Calu3 (cell line): Measurements from ENCODE around the gene PNPLA7. TPM values are rescaled to one million over a fixed set of nuclear protein-coding genes. Genes with fewer than 3 reads are reported as not detected.

ENCODE experiments used
- BruUV-seq: library from RNA; stranded (reverse); fragments of 400-500 nt; replicated peaks from 2 replicates; lab custom pipeline; 2021; lab: Mats Ljungman, UMichigan
- CTCF ChIA-PET: fragments of 300-600 bp; sonication (Branson Sonifier 250); formaldehyde crosslinking; loops from one replicate; lab custom pipeline; 2022; ENCODE audit warnings: antibody characterized with exemption; lab: Charles Lee
- DNase-seq: peaks from one replicate; pipeline ENCODE4 v3.0.0; 2022
- H3K27ac Mint-ChIP-seq: one replicate; pipeline ENCODE4 v1.8.0; 2022; ENCODE audit warnings: mixed read lengths; ENCODE audit not compliant: unreplicated experiment
- H3K27me3 Mint-ChIP-seq: one replicate; pipeline ENCODE4 v1.8.0; 2022; ENCODE audit warnings: mixed read lengths; ENCODE audit not compliant: unreplicated experiment
- H3K36me3 Mint-ChIP-seq: one replicate; pipeline ENCODE4 v1.8.0; 2022; ENCODE audit warnings: mild to moderate bottlenecking, moderate library complexity, mixed read lengths; ENCODE audit not compliant: insufficient read depth, unreplicated experiment
- H3K4me1 Mint-ChIP-seq: one replicate; pipeline ENCODE4 v1.8.0; 2022; ENCODE audit warnings: mild to moderate bottlenecking, low read depth, mixed read lengths; ENCODE audit not compliant: unreplicated experiment
- H3K4me3 Mint-ChIP-seq: one replicate; pipeline ENCODE4 v1.8.0; 2022; ENCODE audit warnings: mild to moderate bottlenecking, low read depth, moderate library complexity, mixed read lengths; ENCODE audit not compliant: unreplicated experiment
- H3K9me3 Mint-ChIP-seq: one replicate; pipeline ENCODE4 v1.8.0; 2022; ENCODE audit warnings: low read depth, mixed read lengths; ENCODE audit not compliant: unreplicated experiment
- CTCF ChIP-seq: fragments of 200-600 bp; IDR thresholded peaks from one replicate; pipeline ENCODE4 v1.8.0; 2022; ENCODE audit warnings: antibody characterized with exemption; ENCODE audit not compliant: unreplicated experiment
- intact Hi-C: fragments of 100-400 bp; cut with micrococcal nuclease; formaldehyde crosslinking; loops from one replicate; pipeline ENCODE4 v1.10.0; 2022; ENCODE audit not compliant: unreplicated experiment
- total RNA-seq: library from RNA; stranded (reverse); gene quantifications from 2 replicates; pipeline ENCODE4 v1.2.3, GENCODE V29; 2022

Gene PNPLA7
- total RNA-seq, 1 experiment from 2014 or later, result 1.8 TPM

- intact Hi-C loops, result no loop called here
- H3K4me1 Mint-ChIP-seq, result no peaks in the 10 kb centered on the region
- DNase-seq, result no peak
- H3K27ac Mint-ChIP-seq, result no peak overlapping the region
- BruUV-seq, result no TSS peak
- peaks cover 9% of the 10 kb centered on the region for H3K36me3 Mint-ChIP-seq
- peaks cover 41% of the 10 kb centered on the region for H3K27me3 Mint-ChIP-seq
- no peaks in the 10 kb centered on the region for H3K9me3 Mint-ChIP-seq
- CTCF ChIA-PET, result no interaction called here
- H3K4me3 Mint-ChIP-seq, result no peak overlapping the region
- TF ChIP-seq CTCF, result no peak
Measured at GRCh38 chr9:137496601-137497375, 53.4 kb downstream of the PNPLA7 start.

- DNase-seq, result no peak
- H3K36me3 Mint-ChIP-seq, result peaks cover under 1% of the 10 kb centered on the region
- H3K27me3 Mint-ChIP-seq, result peaks cover 41% of the 10 kb centered on the region
- CTCF ChIA-PET, result no interaction called here
- intact Hi-C loops, result no loop called here
- no peaks in the 10 kb centered on the region for H3K4me1 Mint-ChIP-seq
- H3K27ac Mint-ChIP-seq, result no peak overlapping the region
- TF ChIP-seq CTCF, result no peak
- H3K4me3 Mint-ChIP-seq, result no peak overlapping the region
- peaks cover 3% of the 10 kb centered on the region for H3K9me3 Mint-ChIP-seq
- BruUV-seq, result no TSS peak
Measured at GRCh38 chr9:137494550-137495351, 55.5 kb downstream of the PNPLA7 start.

DNA sequence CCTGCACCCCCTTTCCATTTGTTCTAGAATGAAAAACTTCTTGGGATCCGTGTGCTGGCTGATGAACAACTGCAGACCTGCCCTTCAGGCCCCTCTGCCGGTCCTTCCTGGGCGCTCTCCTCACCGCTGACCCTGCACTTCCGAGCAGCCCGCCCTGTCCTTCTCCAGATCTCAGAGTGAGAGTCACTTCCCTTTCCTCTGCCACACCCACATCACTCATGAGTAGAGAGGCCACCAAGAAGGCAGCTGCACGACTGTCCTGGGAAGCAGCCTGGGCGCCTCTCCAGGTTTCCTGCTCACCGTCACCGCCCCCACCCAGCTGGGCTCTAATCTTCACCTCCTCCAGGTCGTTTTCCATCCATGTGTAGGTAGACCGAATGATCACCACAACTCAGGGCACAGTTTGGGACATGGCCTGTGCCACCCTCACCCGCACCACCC lies 56.1 kb downstream of the PNPLA7 start:
- H3K9me3 Mint-ChIP-seq, result peaks cover 3% of the 10 kb centered on the region
- CTCF ChIA-PET, result no interaction called here
- no peak overlapping the region for H3K27ac Mint-ChIP-seq
- no peaks in the 10 kb centered on the region for H3K36me3 Mint-ChIP-seq
- H3K4me1 Mint-ChIP-seq, result no peaks in the 10 kb centered on the region
- H3K27me3 Mint-ChIP-seq, result peaks cover 41% of the 10 kb centered on the region
- no peak for DNase-seq
- no TSS peak for BruUV-seq
- no peak overlapping the region for H3K4me3 Mint-ChIP-seq
- intact Hi-C loops, result no loop called here
- no peak for TF ChIP-seq CTCF

DNA sequence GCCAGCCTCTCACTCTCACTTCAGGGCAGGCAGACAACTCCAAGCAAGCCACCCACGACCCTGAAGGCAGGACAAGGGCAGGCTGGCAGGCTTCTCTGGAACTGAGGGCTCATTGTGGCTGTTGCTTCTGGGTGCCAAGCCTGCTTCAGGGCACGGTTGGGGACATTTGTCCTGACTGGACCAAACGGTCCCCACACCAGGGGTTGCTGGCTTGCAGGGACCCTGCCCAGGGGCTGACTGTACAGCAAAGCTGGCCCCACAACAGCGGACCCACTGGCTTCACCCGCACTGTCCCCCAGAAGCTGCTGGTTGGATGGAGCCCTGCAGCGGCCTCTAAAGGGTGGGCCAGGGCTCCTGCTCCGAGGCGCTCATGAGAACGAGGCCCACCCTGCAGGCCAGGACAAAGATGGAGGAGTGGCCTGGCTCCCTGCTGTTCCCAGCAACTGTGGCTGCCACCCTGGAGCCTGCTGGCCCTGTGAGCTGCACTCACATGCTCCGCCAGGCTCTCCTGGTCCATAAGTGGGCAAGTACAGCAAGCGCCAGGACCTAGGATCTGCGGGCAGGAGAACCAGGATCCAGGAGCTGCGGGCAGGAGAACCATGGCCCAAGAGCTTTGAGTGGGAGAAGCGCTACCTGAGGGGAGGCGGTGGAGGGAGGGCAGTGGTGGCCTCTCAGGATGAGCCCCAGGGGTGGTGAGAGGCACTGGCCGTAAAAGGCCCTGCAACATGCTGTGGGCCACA lies 56.7 kb downstream of the PNPLA7 start:
- Mint-ChIP-seq H3K9me3 (peaks cover 3% of the 10 kb centered on the region), H3K4me3 (no peak overlapping the region), H3K36me3 (no peaks in the 10 kb centered on the region), H3K4me1 (no peaks in the 10 kb centered on the region), H3K27ac (no peak overlapping the region), H3K27me3 (peaks cover 41% of the 10 kb centered on the region)
- CTCF ChIA-PET, result no interaction called here
- no peak for TF ChIP-seq CTCF
- DNase-seq, result no peak
- no TSS peak for BruUV-seq
- intact Hi-C loops, result no loop called here
